Measurements from ENCODE around the gene SUN2. TPM values are rescaled to one million over a fixed set of nuclear protein-coding genes. Genes with fewer than 3 reads are reported as not detected.
A peak's percentile ranks its signal among the peaks of the same experiment; 100 is the strongest.

SUN2 gene
- total and polyA plus RNA-seq, 7 experiments from 2014 or later, result 397 to 977 (median 558) TPM

- Histone ChIP-seq H3K9me3 (ENCODE audit: control insufficient read depth in 2 of 3, low read length in 3 of 3) (no peaks in the 10 kb centered on the region), H3K27me3 (ENCODE audit: control insufficient read depth in 2 of 2, insufficient read depth in 2 of 2, low read length in 2 of 2) (no peaks in the 10 kb centered on the region), H3K36me3 (ENCODE audit: control insufficient read depth in 2 of 3, insufficient read depth in 3 of 3, low read length in 3 of 3) (peaks cover 0 to 16% (median 0%) of the 10 kb centered on the region in 3 experiments), H3K4me3 (ENCODE audit: low read length) (no peak overlapping the region), H3K27ac (ENCODE audit: low read depth, low read length) (no peak overlapping the region), H3K4me1 (ENCODE audit: control insufficient read depth in 2 of 2, insufficient read depth in 2 of 2, low read length in 2 of 2) (peaks cover 11 to 12% of the 10 kb centered on the region in 2 donors)
- ATAC-seq (no peak), DNase-seq (no peak)
- POLR2A ChIA-PET, result no interaction called here
- CTCF ChIA-PET, result interaction anchor here (0.6 kb wide), 1 partner anchor 30 kb away, joined by 3 read pairs; no protein-coding TSS in a partner anchor
- Mint-ChIP-seq H3K27me3 (no peaks in the 10 kb centered on the region), H3K4me3 (no peak overlapping the region), H3K27ac (no peak overlapping the region), H3K9me3 (no peaks in the 10 kb centered on the region), H3K4me1 (peaks cover 6 to 16% (median 14%) of the 10 kb centered on the region in 7 donors), H3K36me3 (peaks cover 0 to 16% (median 0%) of the 10 kb centered on the region in 5 donors)
- intact Hi-C loops (cut with micrococcal nuclease), result loop anchor here in 1 of 2 donors (5.0 kb wide), 1 partner anchor 982 kb away; the partner anchor contains the start of gene GCAT
These were observed 33.8 kb upstream of the SUN2 start for GRCh38 chr22:38789606-38790005.

DNA sequence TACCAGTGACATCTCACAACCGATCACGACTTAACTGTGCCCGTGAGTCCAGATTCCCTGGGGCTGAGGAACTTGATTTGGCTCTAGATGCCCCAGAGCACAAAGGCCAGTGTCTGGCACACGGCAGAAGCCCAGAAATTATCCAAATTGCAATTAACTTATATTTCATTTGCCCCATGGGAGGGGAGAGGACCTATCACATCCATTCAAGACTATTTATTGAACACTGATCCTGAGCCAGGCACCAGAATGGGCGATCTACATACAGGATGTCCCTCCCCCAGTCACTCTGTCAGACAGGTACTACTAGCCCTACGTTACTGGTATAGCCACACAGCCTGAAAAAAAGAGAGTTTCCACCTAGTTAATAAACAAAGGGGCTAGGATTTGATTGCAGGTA lies 33.0 kb upstream of the SUN2 start:
- Mint-ChIP-seq H3K4me1 (peaks cover 7 to 11% (median 9%) of the 10 kb centered on the region in 7 donors), H3K27ac (no peak overlapping the region), H3K27me3 (no peaks in the 10 kb centered on the region), H3K36me3 (peaks cover 0 to 16% (median 0%) of the 10 kb centered on the region in 5 donors), H3K9me3 (no peaks in the 10 kb centered on the region), H3K4me3 (no peak overlapping the region)
- DNase-seq (no peak), ATAC-seq (no peak)
- intact Hi-C loops (cut with micrococcal nuclease), result no loop called here
- ChIA-PET CTCF (no interaction called here), POLR2A (no interaction called here)
- Histone ChIP-seq H3K4me1 (ENCODE audit: control insufficient read depth in 2 of 2, insufficient read depth in 2 of 2, low read length in 2 of 2) (peaks cover 7% of the 10 kb centered on the region in 2 donors), H3K9me3 (ENCODE audit: control insufficient read depth in 2 of 3, low read length in 3 of 3) (no peaks in the 10 kb centered on the region), H3K4me3 (ENCODE audit: low read length) (no peak overlapping the region), H3K27me3 (ENCODE audit: control insufficient read depth in 2 of 2, insufficient read depth in 2 of 2, low read length in 2 of 2) (no peaks in the 10 kb centered on the region), H3K27ac (ENCODE audit: low read depth, low read length) (no peak overlapping the region), H3K36me3 (ENCODE audit: control insufficient read depth in 2 of 3, insufficient read depth in 3 of 3, low read length in 3 of 3) (peaks cover 0 to 16% (median 0%) of the 10 kb centered on the region in 3 experiments)

DNA sequence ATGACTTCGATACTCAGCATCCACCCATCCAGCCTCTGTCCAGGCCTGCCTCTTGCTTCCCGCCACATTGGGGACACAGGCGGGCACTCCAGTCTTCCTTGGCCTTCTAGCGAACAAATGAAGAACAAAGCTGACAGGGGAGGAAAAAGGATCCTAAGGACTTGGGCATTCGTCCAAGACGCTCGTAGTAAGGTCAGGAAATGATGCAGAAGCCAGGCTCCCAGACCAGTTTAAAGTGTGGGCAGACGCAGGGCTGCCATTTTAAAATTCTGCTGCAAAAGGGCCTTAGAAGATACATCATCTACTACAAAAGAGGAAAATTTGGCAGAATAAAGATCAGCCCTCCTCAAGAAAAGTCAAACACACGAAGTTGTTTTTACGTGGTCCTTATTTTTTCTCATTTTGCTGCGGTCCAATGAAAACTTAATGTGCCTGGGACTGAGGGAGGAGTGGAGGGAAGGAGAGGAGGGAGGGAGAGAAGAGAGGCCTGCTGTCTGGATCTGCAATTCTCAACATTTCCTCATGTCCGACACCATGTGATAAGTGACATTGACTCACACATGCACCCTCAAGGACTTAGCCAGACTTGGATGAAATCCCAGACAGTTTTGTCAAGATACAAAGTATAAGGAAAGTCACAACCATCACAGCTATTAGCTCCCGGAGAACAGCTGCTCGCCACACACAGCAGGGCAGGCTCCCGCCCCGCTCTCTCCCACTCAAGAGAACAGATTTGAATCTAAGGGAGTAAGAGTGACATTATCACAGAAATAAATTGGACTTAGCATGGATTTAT lies 32.4 kb upstream of the SUN2 start:
- Histone ChIP-seq H3K36me3 (ENCODE audit: control insufficient read depth in 2 of 3, insufficient read depth in 3 of 3, low read length in 3 of 3) (peaks cover 0 to 16% (median 0%) of the 10 kb centered on the region in 3 experiments), H3K27me3 (ENCODE audit: control insufficient read depth in 2 of 2, insufficient read depth in 2 of 2, low read length in 2 of 2) (no peaks in the 10 kb centered on the region), H3K27ac (ENCODE audit: low read depth, low read length) (no peak overlapping the region), H3K4me1 (ENCODE audit: control insufficient read depth in 2 of 2, insufficient read depth in 2 of 2, low read length in 2 of 2) (peaks cover 2 to 4% of the 10 kb centered on the region in 2 donors), H3K4me3 (ENCODE audit: low read length) (no peak overlapping the region), H3K9me3 (ENCODE audit: control insufficient read depth in 2 of 3, low read length in 3 of 3) (no peaks in the 10 kb centered on the region)
- H3K27ac Mint-ChIP-seq, result no peak overlapping the region
- POLR2A ChIA-PET, result no interaction called here
- ATAC-seq (no peak), DNase-seq (no peak)
- H3K9me3 Mint-ChIP-seq, result no peaks in the 10 kb centered on the region
- H3K4me3 Mint-ChIP-seq, result no peak overlapping the region
- H3K27me3 Mint-ChIP-seq, result no peaks in the 10 kb centered on the region
- peaks cover 0 to 16% (median 0%) of the 10 kb centered on the region in 5 donors for H3K36me3 Mint-ChIP-seq
- intact Hi-C loops (cut with micrococcal nuclease), result no loop called here
- H3K4me1 Mint-ChIP-seq, result peaks cover 3 to 13% (median 5%) of the 10 kb centered on the region in 7 donors
- CTCF ChIA-PET, result no interaction called here

DNA sequence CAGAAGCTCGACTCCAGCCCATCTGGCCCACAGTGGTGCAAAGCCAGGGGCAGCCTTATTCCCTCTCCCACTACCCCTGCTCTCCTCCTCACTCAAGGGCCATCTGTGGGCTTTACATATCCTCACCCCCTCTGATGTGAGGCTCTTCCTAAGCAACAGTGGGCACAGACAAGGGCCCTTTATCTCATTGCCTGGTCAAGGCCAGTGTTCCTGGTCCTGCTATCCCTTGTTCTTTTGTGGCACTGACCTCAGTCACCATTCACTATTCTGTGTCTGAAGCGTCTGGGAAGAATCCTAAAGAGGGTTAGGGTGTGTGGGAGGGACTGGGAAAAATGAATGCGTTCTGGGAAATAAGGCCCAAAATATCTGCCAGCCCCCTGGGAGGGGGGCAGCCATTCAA lies 30.8 kb upstream of the SUN2 start:
- H3K4me3 ChIP-seq (ENCODE audit: low read length), result no peak overlapping the region
- intact Hi-C loops (cut with micrococcal nuclease), result no loop called here
- no peaks in the 10 kb centered on the region for H3K9me3 ChIP-seq (ENCODE audit: control insufficient read depth in 2 of 3, low read length in 3 of 3)
- H3K4me1 ChIP-seq (ENCODE audit: control insufficient read depth in 2 of 2, insufficient read depth in 2 of 2, low read length in 2 of 2), result no peaks in the 10 kb centered on the region
- peaks cover 0 to 22% (median 0%) of the 10 kb centered on the region in 3 experiments for H3K36me3 ChIP-seq (ENCODE audit: control insufficient read depth in 2 of 3, insufficient read depth in 3 of 3, low read length in 3 of 3)
- CTCF ChIA-PET, result no interaction called here
- Mint-ChIP-seq H3K27ac (no peak overlapping the region), H3K9me3 (no peaks in the 10 kb centered on the region), H3K27me3 (no peaks in the 10 kb centered on the region), H3K4me3 (no peak overlapping the region), H3K4me1 (peaks cover 0 to 18% (median 7%) of the 10 kb centered on the region in 7 donors), H3K36me3 (peaks cover 0 to 24% (median 7%) of the 10 kb centered on the region in 5 donors)
- ATAC-seq, result no peak
- no peak overlapping the region for H3K27ac ChIP-seq (ENCODE audit: low read depth, low read length)
- H3K27me3 ChIP-seq (ENCODE audit: control insufficient read depth in 2 of 2, insufficient read depth in 2 of 2, low read length in 2 of 2), result no peaks in the 10 kb centered on the region
- no peak for DNase-seq
- POLR2A ChIA-PET, result no interaction called here

DNA sequence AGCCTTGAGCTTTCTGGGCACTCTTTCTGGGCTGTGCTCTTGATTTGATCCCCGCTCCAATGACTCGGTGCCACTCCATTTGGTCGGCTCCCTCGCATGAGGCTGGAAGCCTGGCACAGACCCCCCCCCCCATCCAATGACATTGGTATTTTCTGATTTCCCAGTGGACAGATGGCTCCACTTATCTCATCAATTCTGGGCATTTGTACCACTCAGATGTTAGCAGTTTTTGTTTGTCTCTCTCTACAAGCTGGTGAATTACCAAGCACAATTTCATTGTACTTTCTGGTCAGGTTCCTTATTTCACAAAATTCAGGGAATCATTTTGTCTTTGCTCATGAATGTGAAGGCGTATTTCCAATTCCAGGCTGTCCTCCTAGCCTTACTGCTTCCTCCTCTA lies 29.1 kb upstream of the SUN2 start:
- H3K36me3 Mint-ChIP-seq, result peaks cover 0 to 36% (median 11%) of the 10 kb centered on the region in 5 donors
- H3K4me3 Mint-ChIP-seq, result no peak overlapping the region
- ChIA-PET POLR2A (interaction anchor here (1.2 kb wide), 1 partner anchor 10 kb away, joined by 3 read pairs; no protein-coding TSS in a partner anchor), CTCF (interaction anchor here (0.7 to 0.9 kb wide), 2 partner anchors 16 to 245 kb away, joined by 3 read pairs; no protein-coding TSS in a partner anchor)
- DNase-seq, result no peak
- no peaks in the 10 kb centered on the region for H3K9me3 Mint-ChIP-seq
- no peaks in the 10 kb centered on the region for H3K27me3 ChIP-seq (ENCODE audit: control insufficient read depth in 2 of 2, insufficient read depth in 2 of 2, low read length in 2 of 2)
- intact Hi-C loops (cut with micrococcal nuclease), result no loop called here
- H3K27ac Mint-ChIP-seq, result peak overlapping the region in 1 of 9 donors; percentile 11
- no peaks in the 10 kb centered on the region for H3K27me3 Mint-ChIP-seq
- peaks cover 0 to 18% (median 7%) of the 10 kb centered on the region in 7 donors for H3K4me1 Mint-ChIP-seq
- no peaks in the 10 kb centered on the region for H3K4me1 ChIP-seq (ENCODE audit: control insufficient read depth in 2 of 2, insufficient read depth in 2 of 2, low read length in 2 of 2)
- peaks cover 0 to 30% (median 0%) of the 10 kb centered on the region in 3 experiments for H3K36me3 ChIP-seq (ENCODE audit: control insufficient read depth in 2 of 3, insufficient read depth in 3 of 3, low read length in 3 of 3)
- H3K27ac ChIP-seq (ENCODE audit: low read depth, low read length), result no peak overlapping the region
- no peak overlapping the region for H3K4me3 ChIP-seq (ENCODE audit: low read length)
- H3K9me3 ChIP-seq (ENCODE audit: control insufficient read depth in 2 of 3, low read length in 3 of 3), result no peaks in the 10 kb centered on the region
- no peak for ATAC-seq

DNA sequence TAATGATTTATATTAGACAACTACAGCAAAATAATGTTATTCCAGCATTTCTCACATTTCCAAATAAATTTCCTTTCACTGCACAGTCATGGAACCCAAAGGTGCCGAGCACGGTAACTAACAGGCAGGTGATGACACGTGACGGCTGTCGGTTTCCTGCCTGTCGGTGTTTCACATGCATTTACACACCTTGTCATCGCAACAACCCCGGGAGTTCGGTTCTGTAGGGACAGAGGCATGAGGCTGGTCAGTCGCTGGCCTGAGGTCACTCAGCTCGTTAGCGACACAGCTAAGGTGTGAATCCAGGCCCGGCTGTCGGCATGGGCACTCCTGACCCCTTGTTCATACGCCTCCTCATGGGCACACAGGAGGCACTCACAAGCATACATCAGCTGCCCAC lies 28.2 kb upstream of the SUN2 start:
- Histone ChIP-seq H3K4me3 (ENCODE audit: low read length) (no peak overlapping the region), H3K27me3 (ENCODE audit: control insufficient read depth in 2 of 2, insufficient read depth in 2 of 2, low read length in 2 of 2) (no peaks in the 10 kb centered on the region), H3K36me3 (ENCODE audit: control insufficient read depth in 2 of 3, insufficient read depth in 3 of 3, low read length in 3 of 3) (peaks cover 0 to 34% (median 0%) of the 10 kb centered on the region in 3 experiments), H3K9me3 (ENCODE audit: control insufficient read depth in 2 of 3, low read length in 3 of 3) (no peaks in the 10 kb centered on the region), H3K27ac (ENCODE audit: low read depth, low read length) (no peak overlapping the region), H3K4me1 (ENCODE audit: control insufficient read depth in 2 of 2, insufficient read depth in 2 of 2, low read length in 2 of 2) (no peaks in the 10 kb centered on the region)
- POLR2A ChIA-PET, result interaction anchor here (0.7 to 1.2 kb wide), 2 partner anchors 9 to 217 kb away, joined by 3 read pairs; no protein-coding TSS in a partner anchor
- Mint-ChIP-seq H3K9me3 (no peaks in the 10 kb centered on the region), H3K27ac (no peak overlapping the region), H3K4me1 (peaks cover 0 to 18% (median 7%) of the 10 kb centered on the region in 7 donors), H3K27me3 (no peaks in the 10 kb centered on the region), H3K36me3 (peaks cover 0 to 40% (median 11%) of the 10 kb centered on the region in 5 donors), H3K4me3 (no peak overlapping the region)
- DNase-seq, result no peak
- CTCF ChIA-PET, result interaction anchor here (0.5 to 0.7 kb wide), 2 partner anchors 222 to 244 kb away, joined by 3 to 5 read pairs; no protein-coding TSS in a partner anchor
- no peak for ATAC-seq
- intact Hi-C loops (cut with micrococcal nuclease), result no loop called here
